IMR-90 (cell line): ENCODE measurements around the gene ATP2C2. TPM values are rescaled to one million over a fixed set of nuclear protein-coding genes. Genes with fewer than 3 reads are reported as not detected.

ENCODE experiments used
- ATAC-seq: fragments of 200-7000 bp; cut with Tn5 transposase; 2 replicates; pipeline ENCODE4 v1.9.1; 2020; ENCODE audit warnings: low read depth, mild to moderate bottlenecking, moderate library complexity
- BruUV-seq: library from RNA; stranded (reverse); fragments of 400-500 nt; replicated peaks from 2 replicates; lab custom pipeline; 2021; lab: Mats Ljungman, UMichigan
- CTCF ChIA-PET: fragments of 300-600 bp; formaldehyde crosslinking; extraction: SDS; loops from one replicate; lab custom pipeline; 2021; ENCODE audit warnings: antibody characterized with exemption; lab: Yijun Ruan, JAX
- POLR2A ChIA-PET: fragments of 300-600 bp; sonication (Branson Sonifier 250); formaldehyde crosslinking; loops from one replicate; lab custom pipeline; 2022; ENCODE audit warnings: antibody characterized with exemption; ENCODE audit not compliant: unreplicated experiment; lab: Charles Lee
- DNase-seq: peaks from one replicate; pipeline ENCODE4 v3.0.0; 2013
- H2AFZ ChIP-seq: replicated peaks from 2 replicates; pipeline ENCODE3; 2013; ENCODE audit warnings: low read length, mild to moderate bottlenecking; ENCODE audit not compliant: poor library complexity
- H2AK5ac ChIP-seq: 2 replicates; pipeline ENCODE4 v1.6.1; 2013; ENCODE audit warnings: low read depth, low read length, inconsistent platforms
- H2AK9ac ChIP-seq: replicated peaks from 2 replicates; pipeline ENCODE3; 2013; ENCODE audit warnings: mild to moderate bottlenecking, low read depth, low read length, moderate library complexity; ENCODE audit not compliant: poor library complexity
- H2BK120ac ChIP-seq: 2 replicates; pipeline ENCODE4 v1.6.1; 2013; ENCODE audit warnings: low read depth, low read length, inconsistent platforms
- H2BK15ac ChIP-seq: 3 replicates; pipeline ENCODE4 v1.6.1; 2013; ENCODE audit warnings: low read depth, low read length, inconsistent platforms
- H2BK20ac ChIP-seq: 2 replicates; pipeline ENCODE4 v1.6.1; 2013; ENCODE audit warnings: low read depth, mild to moderate bottlenecking, inconsistent platforms, low read length, moderate library complexity
- H2BK5ac ChIP-seq: 2 replicates; pipeline ENCODE4 v1.6.1; 2013; ENCODE audit warnings: mild to moderate bottlenecking, low read depth, low read length, inconsistent platforms; ENCODE audit not compliant: poor library complexity, severe bottlenecking
- H3K14ac ChIP-seq: replicated peaks from 2 replicates; pipeline ENCODE4 v1.6.1; 2013; ENCODE audit warnings: low read depth, low read length, inconsistent platforms
- H3K18ac ChIP-seq: 2 replicates; pipeline ENCODE4 v1.6.1; 2013; ENCODE audit warnings: low read depth, low read length, control low read depth
- H3K23ac ChIP-seq: 2 replicates; pipeline ENCODE4 v1.6.1; 2013; ENCODE audit warnings: low read depth, low read length, inconsistent platforms
- H3K27ac ChIP-seq: 2 replicates; pipeline ENCODE4 v1.5.1; 2013; ENCODE audit warnings: mild to moderate bottlenecking, control low read depth, low read length; ENCODE audit not compliant: insufficient read depth
- H3K27me3 ChIP-seq: 2 replicates; pipeline ENCODE4 v1.6.1; 2013; ENCODE audit warnings: low read length; ENCODE audit not compliant: control insufficient read depth, insufficient read depth
- H3K36me3 ChIP-seq: 2 replicates; pipeline ENCODE4 v1.6.1; 2013; ENCODE audit warnings: low read length, mixed read lengths; ENCODE audit not compliant: control insufficient read depth, insufficient read depth
- H3K4ac ChIP-seq: 2 replicates; pipeline ENCODE4 v1.6.1; 2013; ENCODE audit warnings: low read depth, low read length, inconsistent platforms
- H3K4me1 ChIP-seq: 2 replicates; pipeline ENCODE4 v1.6.1; 2013; ENCODE audit warnings: low read length, mixed read lengths; ENCODE audit not compliant: control insufficient read depth, insufficient read depth
- H3K4me2 ChIP-seq: 2 replicates; pipeline ENCODE4 v1.6.1; 2013; ENCODE audit warnings: low read depth, mild to moderate bottlenecking, control low read depth, low read length, moderate library complexity
- H3K4me3 ChIP-seq: 2 replicates; pipeline ENCODE4 v1.5.1; 2013; ENCODE audit warnings: low read depth, mild to moderate bottlenecking, control low read depth, low read length, moderate library complexity; ENCODE audit not compliant: insufficient read depth
- H3K56ac ChIP-seq: 2 replicates; pipeline ENCODE4 v1.6.1; 2013; ENCODE audit warnings: low read length, inconsistent platforms; ENCODE audit not compliant: insufficient read depth; ENCODE audit errors: extremely low read depth
- H3K79me1 ChIP-seq, 2 experiments: 2 replicates each; pipeline ENCODE4 v1.6.1; 2013; ENCODE audit warnings: low read length in 2 of 2, inconsistent platforms in 1 of 2, low read depth in 1 of 2
- H3K9ac ChIP-seq: 2 replicates; pipeline ENCODE4 v1.6.1; 2013; ENCODE audit warnings: low read depth, low read length, control low read depth
- H3K9me1 ChIP-seq: 2 replicates; pipeline ENCODE4 v1.6.1; 2013; ENCODE audit warnings: low read length, inconsistent platforms; ENCODE audit not compliant: insufficient read depth
- H3K9me3 ChIP-seq: 2 replicates; pipeline ENCODE4 v1.6.1; 2013; ENCODE audit warnings: low read length; ENCODE audit not compliant: control insufficient read depth, insufficient read depth
- H4K20me1 ChIP-seq: 2 replicates; pipeline ENCODE4 v1.6.1; 2013; ENCODE audit warnings: low read length, inconsistent platforms; ENCODE audit not compliant: insufficient read depth
- H4K5ac ChIP-seq: 2 replicates; pipeline ENCODE4 v1.6.1; 2013; ENCODE audit warnings: mild to moderate bottlenecking, low read depth, low read length, control low read depth
- H4K8ac ChIP-seq, 2 experiments: 2 replicates each; pipeline ENCODE4 v1.6.1; 2013; ENCODE audit warnings: low read depth in 2 of 2, low read length in 2 of 2, control low read depth in 1 of 2, inconsistent platforms in 1 of 2
- H4K91ac ChIP-seq: 2 replicates; pipeline ENCODE4 v1.6.1; 2013; ENCODE audit warnings: low read depth, low read length, inconsistent platforms; ENCODE audit not compliant: insufficient read depth
- BHLHE40 ChIP-seq: fragments of 150-350 bp; IDR thresholded peaks from 2 replicates; pipeline ENCODE4 v1.6.1; 2016; ENCODE audit warnings: mild to moderate bottlenecking, low read depth, low read length
- CEBPB ChIP-seq: IDR thresholded peaks from 2 replicates; pipeline ENCODE4 v1.6.1; 2012; ENCODE audit warnings: low read depth, low read length, improper control_type of control experiment
- CHD1 ChIP-seq: IDR thresholded peaks from 2 replicates; pipeline ENCODE4 v1.6.1; 2012; ENCODE audit warnings: low read depth, low read length, improper control_type of control experiment
- FOS ChIP-seq: fragments of 150-350 bp; IDR thresholded peaks from 2 replicates; pipeline ENCODE4 v1.6.1; 2016; ENCODE audit warnings: low read depth, low read length
- MAFK ChIP-seq: IDR thresholded peaks from 2 replicates; pipeline ENCODE4 v1.6.1; 2012; ENCODE audit warnings: low read depth, low read length, improper control_type of control experiment
- MAZ ChIP-seq: IDR thresholded peaks from 2 replicates; pipeline ENCODE4 v1.6.1; 2012; ENCODE audit warnings: low read depth, mild to moderate bottlenecking, low read length, improper control_type of control experiment, moderate library complexity, borderline replicate concordance
- MXI1 ChIP-seq: IDR thresholded peaks from 2 replicates; pipeline ENCODE4 v1.6.1; 2012; ENCODE audit warnings: low read depth, mild to moderate bottlenecking, low read length, moderate library complexity, borderline replicate concordance
- NFE2L2 ChIP-seq: fragments of 150-350 bp; IDR thresholded peaks from 2 replicates; pipeline ENCODE4 v1.6.1; 2016; ENCODE audit warnings: low read depth, mild to moderate bottlenecking, low read length
- POLR2A ChIP-seq: IDR thresholded peaks from 2 replicates; pipeline ENCODE4 v1.6.1; 2012; ENCODE audit warnings: mild to moderate bottlenecking, low read depth, low read length
- RAD21 ChIP-seq: IDR thresholded peaks from 2 replicates; pipeline ENCODE4 v1.6.1; 2012; ENCODE audit warnings: low read length, improper control_type of control experiment
- RCOR1 ChIP-seq: IDR thresholded peaks from 2 replicates; pipeline ENCODE4 v1.6.1; 2012; ENCODE audit warnings: mild to moderate bottlenecking, low read length, improper control_type of control experiment; ENCODE audit not compliant: insufficient replicate concordance
- RFX5 ChIP-seq: IDR thresholded peaks from 2 replicates; pipeline ENCODE4 v1.8.0; 2012; ENCODE audit warnings: low read depth, mild to moderate bottlenecking, low read length, moderate library complexity
- SMC3 ChIP-seq: fragments of 150-350 bp; IDR thresholded peaks from 2 replicates; pipeline ENCODE4 v1.6.1; 2016; ENCODE audit warnings: low read depth, mild to moderate bottlenecking, antibody characterized with exemption, low read length, moderate library complexity
- WGBS, 2 experiments: methylation state at CpG; one replicate each; pipeline versions ENCODE4 v1.1.5 to v1.1.7; 2013; ENCODE audit warnings: missing lambda C conversion rate in 2 of 2; ENCODE audit not compliant: insufficient read length in 1 of 2; ENCODE audit errors: extremely low coverage in 2 of 2; 5-methylcytosine and 5-hydroxymethylcytosine counted together
- dilution Hi-C: fragments of 300-500 bp; cut with HindIII; formaldehyde crosslinking; loops from one replicate; pipeline ENCODE4 v1.14.3; 2018; ENCODE audit warnings: low sequenced_read_pairs; ENCODE audit not compliant: unreplicated experiment
- in situ Hi-C: fragments of 300-500 bp; cut with MboI; formaldehyde crosslinking; loops from 3 replicates; pipeline ENCODE4 v1.14.3; 2019; ENCODE audit warnings: low sequenced_read_pairs, inconsistent platforms, mixed read lengths
- intact Hi-C: fragments of 100-400 bp; cut with micrococcal nuclease; formaldehyde crosslinking; loops from 2 replicates; pipeline ENCODE4 v1.10.0; 2022
- polyA plus RNA-seq, 3 experiments: library from polyadenylated mRNA; depleted of rRNA; stranded (reverse); fragments of >200 nt; gene quantifications; 2 replicates each; pipeline ENCODE4 v1.2.3, GENCODE V29; 2012; ENCODE audit warnings: low replicate concordance in 1 of 3
- total RNA-seq: library from RNA; depleted of rRNA; stranded (reverse); fragments of >200 nt; gene quantifications from 2 replicates; pipeline ENCODE4 v1.2.3, GENCODE V29; 2012
- TF ChIP-seq, protein P1 (sequence below): conservative IDR thresholded peaks from 2 replicates; pipeline ENCODE4 v1.5.1; 2012; ENCODE audit warnings: mild to moderate bottlenecking, low read depth, low read length, improper control_type of control experiment
- TF ChIP-seq, protein P2 (sequence below): fragments of 150-350 bp; IDR thresholded peaks from 2 replicates; pipeline ENCODE4 v1.6.1; 2017; ENCODE audit warnings: mild to moderate bottlenecking, antibody characterized with exemption, low read length, low read depth
- TF ChIP-seq, protein P3 (sequence below): fragments of 150-350 bp; IDR thresholded peaks from 2 replicates; pipeline ENCODE4 v1.6.1; 2016; ENCODE audit warnings: low read depth, mild to moderate bottlenecking, low read length, moderate library complexity, borderline replicate concordance

The ATP2C2 gene
- total and polyA plus RNA-seq, 2 of the 4 experiments (the other 2 are of a cell fraction): not detected

DNA sequence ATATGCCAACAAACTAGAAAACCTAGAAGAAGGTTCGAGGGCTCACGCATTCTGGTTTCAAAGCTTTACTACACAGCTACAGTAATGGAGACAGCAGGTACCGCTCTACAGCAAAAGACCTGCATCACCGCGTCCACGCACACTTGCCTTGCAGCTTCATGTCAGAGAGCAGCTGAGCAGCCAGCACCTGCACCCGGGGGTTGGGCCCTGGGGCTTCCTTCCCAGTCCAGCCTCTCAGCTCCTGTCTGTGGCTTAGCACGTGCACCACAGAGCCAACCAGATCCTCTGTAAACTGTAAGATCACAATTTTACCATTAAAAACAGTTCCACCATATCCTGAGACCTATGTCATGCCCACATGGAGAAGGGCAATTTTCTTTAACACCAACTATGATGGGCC lies 120.8 kb downstream of the ATP2C2 start:
- Histone ChIP-seq H3K14ac (no peak overlapping the region), H2AFZ (no peak overlapping the region), H2BK20ac (no peak overlapping the region), H3K18ac (no peak overlapping the region), H3K9ac (no peak overlapping the region), H3K27me3 (no peaks in the 10 kb centered on the region), H3K56ac (no peak overlapping the region), H4K91ac (no peak overlapping the region), H3K4me2 (no peak overlapping the region), H4K8ac (no peak overlapping the region), H2BK15ac (no peak overlapping the region), H3K27ac (no peak overlapping the region), H2AK9ac (no peak overlapping the region), H3K4me1 (no peaks in the 10 kb centered on the region; the same call in 1 of the 2 replicates), H3K4me3 (no peak overlapping the region), H3K4ac (no peak overlapping the region), H3K9me3 (peaks cover 2% of the 10 kb centered on the region; the same call in 1 of the 2 replicates), H4K5ac (no peak overlapping the region), H3K9me1 (no peaks in the 10 kb centered on the region), H2BK5ac (no peak overlapping the region), H2AK5ac (no peak overlapping the region), H3K36me3 (peaks cover 39% of the 10 kb centered on the region), H3K23ac (no peak overlapping the region), H4K20me1 (peaks cover 12% of the 10 kb centered on the region; the same call in 1 of the 2 replicates), H2BK120ac (no peak overlapping the region), H3K79me1 (peaks cover 16 to 24% of the 10 kb centered on the region in 2 experiments; a peak in 3 of 4 replicates)
- WGBS, 2 experiments: 97% methylated on average over 4 of the region's 8 CpGs; no CpG with 5 or more reads in 1 of the 2 experiments
- ChIA-PET POLR2A (interaction anchor here (0.6 kb wide), 1 partner anchor 113 kb away, joined by 6 read pairs; no protein-coding TSS in a partner anchor), CTCF (interaction anchor here (1.0 kb wide), 1 partner anchor 11 kb away, joined by 3 read pairs; no protein-coding TSS in a partner anchor)
- ATAC-seq (no peak), DNase-seq (no peak)
- no peak for TF ChIP-seq RAD21
- TF ChIP-seq MXI1: no peak
- no peak for TF ChIP-seq MAZ
- no peak for TF ChIP-seq NFE2L2
- TF ChIP-seq, protein P1, sequence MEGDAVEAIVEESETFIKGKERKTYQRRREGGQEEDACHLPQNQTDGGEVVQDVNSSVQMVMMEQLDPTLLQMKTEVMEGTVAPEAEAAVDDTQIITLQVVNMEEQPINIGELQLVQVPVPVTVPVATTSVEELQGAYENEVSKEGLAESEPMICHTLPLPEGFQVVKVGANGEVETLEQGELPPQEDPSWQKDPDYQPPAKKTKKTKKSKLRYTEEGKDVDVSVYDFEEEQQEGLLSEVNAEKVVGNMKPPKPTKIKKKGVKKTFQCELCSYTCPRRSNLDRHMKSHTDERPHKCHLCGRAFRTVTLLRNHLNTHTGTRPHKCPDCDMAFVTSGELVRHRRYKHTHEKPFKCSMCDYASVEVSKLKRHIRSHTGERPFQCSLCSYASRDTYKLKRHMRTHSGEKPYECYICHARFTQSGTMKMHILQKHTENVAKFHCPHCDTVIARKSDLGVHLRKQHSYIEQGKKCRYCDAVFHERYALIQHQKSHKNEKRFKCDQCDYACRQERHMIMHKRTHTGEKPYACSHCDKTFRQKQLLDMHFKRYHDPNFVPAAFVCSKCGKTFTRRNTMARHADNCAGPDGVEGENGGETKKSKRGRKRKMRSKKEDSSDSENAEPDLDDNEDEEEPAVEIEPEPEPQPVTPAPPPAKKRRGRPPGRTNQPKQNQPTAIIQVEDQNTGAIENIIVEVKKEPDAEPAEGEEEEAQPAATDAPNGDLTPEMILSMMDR: no peak
- TF ChIP-seq CHD1: no peak
- TF ChIP-seq CEBPB: no peak
- no peak for TF ChIP-seq SMC3
- TF ChIP-seq FOS: no peak
- TF ChIP-seq, protein P2, sequence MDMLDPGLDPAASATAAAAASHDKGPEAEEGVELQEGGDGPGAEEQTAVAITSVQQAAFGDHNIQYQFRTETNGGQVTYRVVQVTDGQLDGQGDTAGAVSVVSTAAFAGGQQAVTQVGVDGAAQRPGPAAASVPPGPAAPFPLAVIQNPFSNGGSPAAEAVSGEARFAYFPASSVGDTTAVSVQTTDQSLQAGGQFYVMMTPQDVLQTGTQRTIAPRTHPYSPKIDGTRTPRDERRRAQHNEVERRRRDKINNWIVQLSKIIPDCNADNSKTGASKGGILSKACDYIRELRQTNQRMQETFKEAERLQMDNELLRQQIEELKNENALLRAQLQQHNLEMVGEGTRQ: no peak
- no peak for TF ChIP-seq RCOR1
- no peak for TF ChIP-seq RFX5
- TF ChIP-seq BHLHE40: no peak
- no peak for TF ChIP-seq MAFK
- no peak for TF ChIP-seq POLR2A
- TF ChIP-seq, protein P3, sequence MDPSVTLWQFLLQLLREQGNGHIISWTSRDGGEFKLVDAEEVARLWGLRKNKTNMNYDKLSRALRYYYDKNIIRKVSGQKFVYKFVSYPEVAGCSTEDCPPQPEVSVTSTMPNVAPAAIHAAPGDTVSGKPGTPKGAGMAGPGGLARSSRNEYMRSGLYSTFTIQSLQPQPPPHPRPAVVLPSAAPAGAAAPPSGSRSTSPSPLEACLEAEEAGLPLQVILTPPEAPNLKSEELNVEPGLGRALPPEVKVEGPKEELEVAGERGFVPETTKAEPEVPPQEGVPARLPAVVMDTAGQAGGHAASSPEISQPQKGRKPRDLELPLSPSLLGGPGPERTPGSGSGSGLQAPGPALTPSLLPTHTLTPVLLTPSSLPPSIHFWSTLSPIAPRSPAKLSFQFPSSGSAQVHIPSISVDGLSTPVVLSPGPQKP: no peak
- BruUV-seq: no TSS peak
- in situ Hi-C loops: loop anchor here (10.0 to 25.0 kb wide), 2 partner anchors 404 to 527 kb away; partner anchors contain the start of genes NECAB2 and OSGIN1
- dilution Hi-C loops: no loop called here
- intact Hi-C loops: loop anchor here (10.0 kb wide), 1 partner anchor 374 kb away; the partner anchor contains the start of gene MBTPS1
